Globus pallidus (tissue), 1 donor: ENCODE data around the gene ARHGAP30.

ENCODE experiments used
- DNase-seq: peaks from one replicate; pipeline ENCODE4 v3.0.0-alpha.2; 2015; ENCODE audit warnings: low spot score

ARHGAP30 gene

DNA sequence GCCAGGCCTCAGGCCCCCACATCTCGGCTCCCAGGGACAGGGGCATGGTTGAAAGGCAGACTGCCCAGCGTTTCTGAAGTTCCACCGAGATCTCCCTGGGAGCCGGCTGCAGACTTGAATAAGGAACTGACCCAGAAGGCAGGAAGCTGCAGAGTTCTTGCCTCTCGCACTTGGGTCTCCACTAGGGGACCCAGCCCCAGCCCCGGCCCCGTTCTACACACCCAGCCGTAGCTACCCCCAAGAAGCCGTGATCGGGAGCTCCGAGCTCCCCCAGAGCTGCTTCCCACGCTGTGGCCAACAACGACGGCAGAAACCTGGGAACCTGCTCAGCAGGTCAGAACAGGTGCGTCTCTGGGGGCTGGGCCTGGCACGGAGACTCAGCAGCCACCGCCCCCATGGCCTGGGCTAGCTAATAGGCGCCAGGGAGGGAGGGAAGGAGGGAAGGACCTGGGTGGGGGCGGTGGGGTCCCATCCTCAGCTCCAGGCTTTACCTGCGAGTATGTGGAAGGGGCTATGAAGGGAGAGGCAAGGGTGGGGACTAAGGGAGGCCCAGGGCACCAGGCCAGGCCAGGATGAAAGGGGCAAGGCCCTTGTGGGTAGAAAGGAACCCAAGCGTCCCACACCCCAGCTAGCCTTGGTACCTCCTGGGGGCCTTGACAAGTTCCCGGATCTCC lies 19.7 kb upstream of the ARHGAP30 start, which contains the start of gene NECTIN4:
Gene NECTIN4, minus strand, starts transcription at position 308 of the 674 bp plus-strand sequence. Its CDS starts 262 bp downstream, at position 46.
- no peak for DNase-seq

DNA sequence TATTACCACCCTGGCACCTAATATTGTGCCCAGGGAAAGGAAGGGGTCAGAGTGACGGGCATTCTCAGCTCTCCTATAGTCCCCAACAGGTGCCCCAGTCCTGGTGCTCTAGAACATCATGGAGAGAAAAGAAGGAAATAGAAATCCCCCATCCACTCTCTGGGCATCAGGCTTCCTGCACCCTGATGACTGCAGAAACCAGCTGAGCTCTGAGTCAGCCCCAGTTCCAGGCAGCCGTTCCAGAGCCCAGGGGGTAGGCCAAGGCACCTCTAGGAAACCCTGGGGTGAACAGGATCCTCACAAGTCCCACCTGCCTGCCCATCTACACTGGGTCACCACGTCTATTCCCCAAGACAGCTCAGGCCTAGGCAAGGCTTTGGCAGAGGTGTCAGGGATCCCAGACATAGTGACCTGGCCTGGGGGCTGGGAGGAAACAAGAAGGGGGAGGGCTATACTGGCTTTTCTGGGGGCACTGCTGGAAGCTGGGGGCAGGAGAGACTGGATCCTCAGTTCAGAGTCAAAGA lies 19.0 kb upstream of the ARHGAP30 start:
- DNase-seq: no peak

DNA sequence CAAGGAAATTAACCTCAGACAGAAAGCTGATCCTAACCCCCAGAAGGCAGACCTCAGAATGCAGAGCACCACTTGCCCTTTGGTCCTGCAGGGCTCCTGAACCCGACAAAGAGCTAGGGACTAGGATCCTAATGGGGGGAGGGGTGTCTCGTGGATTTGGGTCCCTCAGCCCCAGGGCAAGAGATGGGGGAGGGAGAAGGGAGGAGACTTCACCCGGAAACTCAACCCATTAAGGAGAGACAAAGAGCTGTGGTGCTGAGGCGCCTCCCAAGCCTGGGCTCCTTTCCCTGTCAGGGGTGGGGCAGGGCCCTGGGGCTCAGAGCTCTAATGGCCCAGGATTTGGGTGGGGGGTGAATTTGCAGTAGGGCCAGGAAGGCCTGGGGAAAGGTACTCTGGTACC lies 16.8 kb upstream of the ARHGAP30 start:
- no peak for DNase-seq

DNA sequence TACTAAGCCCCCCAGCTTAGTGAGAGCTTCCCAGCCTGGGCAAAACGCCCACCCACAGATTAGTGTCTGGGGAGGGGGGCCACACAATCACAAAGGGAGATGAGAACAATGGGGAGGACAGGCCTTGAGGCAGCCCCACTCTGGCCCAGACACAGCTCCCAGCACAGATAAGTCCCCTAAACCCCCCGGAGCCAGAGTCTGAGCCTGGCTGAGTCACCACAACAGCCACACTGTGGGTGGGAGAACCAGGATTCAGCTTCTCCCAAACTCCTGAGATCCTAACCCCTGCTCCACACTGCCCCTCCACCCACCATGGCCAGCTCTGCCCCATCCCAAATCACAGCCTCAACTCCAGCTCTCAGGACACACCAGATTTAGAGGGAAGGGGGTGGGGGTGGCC lies 15.5 kb upstream of the ARHGAP30 start:
- DNase-seq: no peak

DNA sequence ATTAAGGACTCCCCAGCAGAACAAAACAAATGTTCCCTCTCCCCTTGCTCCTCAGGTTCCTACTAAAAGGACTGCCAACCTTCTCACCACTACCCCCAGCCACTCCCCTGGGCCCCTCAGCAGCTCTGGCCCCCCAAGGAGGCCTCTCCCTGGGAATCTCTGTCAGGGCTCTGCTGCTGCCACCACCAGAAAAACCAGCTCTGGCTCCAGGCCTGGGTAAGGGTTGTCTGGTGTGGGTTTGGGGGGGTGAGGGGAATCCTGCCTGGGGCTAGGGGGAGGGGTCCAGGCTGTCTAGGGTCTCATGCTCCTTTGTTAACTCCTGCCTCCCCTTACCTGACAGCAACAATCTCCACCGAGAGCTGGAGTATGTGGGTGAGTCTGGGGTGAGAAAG lies 14.9 kb upstream of the ARHGAP30 start:
- no peak for DNase-seq

DNA sequence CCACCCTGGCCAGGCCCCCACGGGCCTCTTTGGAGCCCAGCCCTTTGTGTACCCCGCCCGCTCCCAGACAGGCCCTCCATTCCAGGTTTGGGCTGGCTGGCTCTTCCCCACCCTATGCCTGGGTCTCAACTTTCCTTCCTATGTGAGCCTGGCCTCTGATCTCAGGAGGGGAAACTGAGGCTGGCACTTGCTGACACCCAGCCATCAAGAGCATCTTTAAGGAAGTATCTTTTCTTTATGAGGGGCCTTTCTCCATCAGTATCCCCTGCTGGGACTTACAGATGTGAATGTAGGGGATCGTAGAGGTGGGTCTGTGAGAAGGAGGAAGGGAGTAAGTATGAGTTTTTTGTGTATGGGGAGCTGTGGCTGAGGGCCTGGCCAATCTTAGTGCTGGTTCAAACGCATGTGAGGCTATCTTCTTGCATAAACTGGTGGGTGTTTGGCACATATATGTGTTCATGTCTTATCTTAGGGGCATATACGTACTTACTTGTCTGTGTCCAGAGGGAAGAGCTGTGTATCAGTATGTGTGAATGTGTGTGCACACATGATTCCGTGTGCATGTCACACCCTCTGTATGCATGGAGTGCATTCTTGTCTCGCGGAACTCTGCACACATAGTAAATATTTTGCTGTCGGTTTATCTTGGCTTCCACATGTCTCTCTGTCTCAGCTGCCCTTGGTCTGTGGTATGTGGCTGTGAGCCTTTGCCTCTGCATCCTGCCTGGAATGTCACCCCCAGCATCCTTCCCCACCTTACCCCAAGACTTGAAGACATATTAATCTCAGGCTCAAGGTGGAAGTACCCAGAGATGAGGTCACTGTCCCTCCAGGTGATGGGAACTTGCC lies 14.3 kb upstream of the ARHGAP30 start:
- DNase-seq: no peak

DNA sequence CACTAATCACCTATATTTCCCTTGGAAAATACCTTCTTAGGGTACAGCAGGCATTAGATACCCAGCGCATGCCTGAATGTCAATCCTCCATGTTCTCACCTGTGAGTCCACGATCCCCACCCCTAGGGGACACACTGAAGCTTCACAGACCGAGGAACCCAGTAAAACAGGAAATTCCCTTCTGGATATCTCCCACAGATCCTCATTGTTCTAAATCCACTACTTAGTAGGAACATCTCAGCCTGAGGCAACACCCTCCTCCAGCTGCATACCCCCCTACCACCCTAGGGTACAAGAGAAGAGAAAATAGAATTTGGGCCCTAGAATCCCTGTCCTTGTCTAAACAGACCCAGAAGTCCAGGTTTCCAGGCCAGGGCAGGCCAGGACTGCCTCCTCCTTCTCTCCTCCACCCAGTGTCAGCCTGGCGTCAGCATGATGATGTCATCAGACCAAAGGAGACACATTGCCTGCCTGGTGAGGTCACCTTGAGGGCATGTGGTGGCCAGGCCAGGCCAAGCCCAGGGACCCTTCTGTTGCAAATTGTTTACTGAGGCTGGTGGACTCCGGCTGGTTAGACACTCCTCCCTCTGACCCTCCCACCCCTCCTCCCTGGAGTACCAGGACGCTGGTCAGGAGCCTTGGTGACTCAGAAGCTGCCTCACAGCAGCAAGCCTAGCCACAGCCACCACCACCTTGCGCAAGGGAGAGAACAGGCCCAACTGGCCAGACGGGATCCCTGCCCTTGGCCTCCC lies 13.5 kb upstream of the ARHGAP30 start:
- DNase-seq: no peak

DNA sequence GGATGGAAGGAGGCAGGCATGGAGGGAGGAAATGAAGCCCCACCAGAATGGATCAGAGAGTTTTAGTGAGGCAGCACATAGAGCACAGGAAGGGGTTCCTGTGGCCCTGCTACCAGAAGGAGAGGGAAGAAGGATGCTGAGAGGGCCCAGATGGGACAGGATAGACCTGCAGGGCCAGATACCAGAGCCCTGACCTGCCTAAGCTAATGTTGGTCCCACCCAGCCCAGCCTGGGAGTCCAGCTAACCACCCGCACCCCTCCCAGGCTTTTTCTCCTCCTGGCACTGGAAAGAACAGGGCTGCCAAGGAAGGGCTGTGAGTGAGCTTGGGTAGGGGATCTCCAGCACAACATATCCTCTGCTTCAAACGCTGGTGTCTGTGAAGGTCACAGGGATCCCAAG lies 12.8 kb upstream of the ARHGAP30 start:
- no peak for DNase-seq

DNA sequence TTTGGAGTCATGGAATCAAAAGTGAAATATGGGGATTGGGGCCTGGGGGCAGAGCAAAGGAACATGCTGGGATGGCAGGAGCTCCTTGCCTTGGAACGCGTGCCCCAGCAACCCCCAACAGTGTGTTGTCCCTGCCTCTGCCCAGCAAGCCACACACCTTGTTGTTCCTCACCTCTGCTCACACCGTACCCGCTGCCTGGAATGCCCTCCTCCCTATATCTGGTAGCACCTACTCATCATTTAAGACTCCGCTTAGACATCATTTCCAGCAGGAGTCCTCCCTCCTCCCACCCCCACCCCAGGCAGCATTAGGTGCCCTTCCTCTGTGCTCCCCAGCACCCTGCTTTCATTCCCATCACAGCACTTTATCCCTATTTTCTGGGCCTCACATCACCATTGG lies 11.8 kb upstream of the ARHGAP30 start:
- no peak for DNase-seq

DNA sequence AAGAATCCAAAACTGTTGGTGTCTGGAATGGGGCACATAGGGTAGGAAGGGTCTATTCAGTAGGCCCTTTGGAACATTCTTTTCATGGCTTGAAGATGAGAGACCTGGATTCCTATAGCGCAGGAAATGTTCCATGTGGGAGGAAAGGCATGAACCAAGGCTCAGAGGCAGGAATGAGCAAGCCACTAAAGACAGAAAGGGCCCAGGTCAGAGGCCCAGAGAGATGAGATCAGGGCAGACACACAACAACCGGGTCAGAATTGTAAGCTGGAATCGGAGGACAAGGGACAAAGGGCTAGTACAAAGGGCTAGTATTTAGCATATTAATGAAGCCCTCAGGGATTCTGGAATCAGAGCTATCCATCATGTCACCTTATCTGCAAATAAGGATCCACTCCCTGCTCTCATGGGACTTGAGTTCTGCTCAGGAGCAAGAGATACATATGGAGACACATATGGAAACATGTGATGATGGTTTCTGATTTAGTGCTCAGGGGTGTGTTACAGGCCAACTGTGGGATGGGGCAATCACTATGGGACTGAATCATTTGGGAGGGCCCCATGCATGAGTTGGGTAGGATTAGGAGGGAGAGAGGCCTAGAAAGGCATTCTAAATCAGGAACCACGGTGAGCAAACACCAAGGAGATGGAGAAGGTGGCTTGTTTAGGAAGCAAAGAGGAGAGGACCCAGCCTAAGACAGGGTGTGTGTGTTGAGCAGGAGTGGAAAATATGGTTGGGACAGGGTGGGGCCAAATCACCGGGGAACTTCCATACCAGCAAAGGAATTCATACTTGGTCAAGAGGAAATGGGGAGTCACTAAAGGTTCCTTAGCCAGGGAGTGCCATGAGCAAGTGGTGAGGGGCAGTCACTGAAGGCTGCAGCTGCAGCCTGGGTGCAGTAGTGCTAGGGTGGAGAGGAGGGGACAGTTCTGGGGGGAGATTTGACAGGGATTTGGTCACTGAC lies 11.0 kb upstream of the ARHGAP30 start:
- no peak for DNase-seq

DNA sequence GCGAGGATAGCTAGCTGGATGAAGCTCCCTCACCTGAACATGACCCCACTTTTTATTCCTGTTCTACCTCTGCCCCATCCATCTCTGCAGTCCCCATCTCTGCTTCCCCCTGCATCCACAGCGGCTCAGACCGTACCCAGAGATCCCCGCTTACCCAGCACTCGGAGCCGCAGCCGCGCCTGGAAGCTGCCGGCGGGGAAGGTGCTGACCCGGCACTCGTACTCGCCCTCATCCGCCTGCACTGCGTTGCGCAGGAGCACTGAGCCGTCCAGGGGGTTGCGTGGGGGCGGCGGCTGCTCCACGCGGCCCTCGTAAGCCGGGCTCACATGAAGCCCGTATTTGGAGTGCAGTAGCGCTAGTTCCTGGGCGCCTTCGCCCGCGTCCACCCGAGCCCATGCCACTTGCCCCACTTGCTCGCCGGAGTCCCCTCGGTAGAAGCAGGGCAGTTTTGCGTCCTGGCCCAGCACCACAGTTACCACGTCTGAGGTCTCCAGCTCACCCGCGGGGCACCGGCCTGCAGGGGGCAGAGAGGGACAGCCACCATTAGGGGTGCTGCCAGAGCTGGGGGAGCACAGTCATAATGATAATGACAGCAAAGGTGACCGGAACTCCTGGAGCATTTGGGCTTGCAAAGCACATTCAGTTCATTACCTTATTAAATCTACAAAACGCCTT lies 9.9 kb upstream of the ARHGAP30 start:
- no peak for DNase-seq

DNA sequence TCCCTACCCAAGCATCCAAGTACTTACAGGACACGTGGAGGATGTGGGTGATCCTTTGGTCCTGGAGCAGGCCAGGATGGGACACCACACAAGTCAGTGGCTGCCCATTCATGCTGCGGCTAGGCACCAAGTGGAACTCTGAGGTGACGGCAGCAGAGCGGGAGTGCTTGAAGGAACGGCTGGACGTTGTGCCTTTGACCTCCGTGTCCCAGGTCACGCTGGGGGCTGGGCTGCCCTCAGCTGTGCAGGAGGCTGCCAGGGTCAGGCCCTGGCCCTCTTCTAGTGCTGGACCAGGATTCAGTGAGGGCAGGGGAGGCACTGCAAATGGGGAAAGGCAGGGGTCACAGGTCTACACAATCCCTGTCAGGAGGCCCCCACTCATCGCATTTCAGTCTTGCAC lies 7.7 kb upstream of the ARHGAP30 start:
- DNase-seq: no peak

DNA sequence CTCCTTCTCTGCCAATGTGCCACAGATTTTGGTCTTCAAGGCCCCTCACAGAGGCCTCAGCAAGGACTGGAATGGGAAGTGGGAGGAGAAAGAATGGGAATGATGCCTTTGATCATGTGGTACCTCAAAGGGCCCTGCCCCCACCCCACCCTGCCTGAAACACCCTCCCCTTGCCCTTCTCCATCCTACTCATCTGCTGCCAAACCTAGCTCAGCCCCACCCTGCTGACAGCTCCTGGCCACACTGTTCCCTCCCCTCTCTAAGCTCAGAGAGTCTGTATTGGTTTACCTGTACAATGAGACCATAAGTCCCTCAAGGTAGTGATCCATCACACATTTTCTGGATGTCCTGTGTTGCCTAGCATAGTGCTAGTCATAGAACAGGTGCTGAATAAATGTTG lies 6.7 kb upstream of the ARHGAP30 start:
- DNase-seq: no peak

DNA sequence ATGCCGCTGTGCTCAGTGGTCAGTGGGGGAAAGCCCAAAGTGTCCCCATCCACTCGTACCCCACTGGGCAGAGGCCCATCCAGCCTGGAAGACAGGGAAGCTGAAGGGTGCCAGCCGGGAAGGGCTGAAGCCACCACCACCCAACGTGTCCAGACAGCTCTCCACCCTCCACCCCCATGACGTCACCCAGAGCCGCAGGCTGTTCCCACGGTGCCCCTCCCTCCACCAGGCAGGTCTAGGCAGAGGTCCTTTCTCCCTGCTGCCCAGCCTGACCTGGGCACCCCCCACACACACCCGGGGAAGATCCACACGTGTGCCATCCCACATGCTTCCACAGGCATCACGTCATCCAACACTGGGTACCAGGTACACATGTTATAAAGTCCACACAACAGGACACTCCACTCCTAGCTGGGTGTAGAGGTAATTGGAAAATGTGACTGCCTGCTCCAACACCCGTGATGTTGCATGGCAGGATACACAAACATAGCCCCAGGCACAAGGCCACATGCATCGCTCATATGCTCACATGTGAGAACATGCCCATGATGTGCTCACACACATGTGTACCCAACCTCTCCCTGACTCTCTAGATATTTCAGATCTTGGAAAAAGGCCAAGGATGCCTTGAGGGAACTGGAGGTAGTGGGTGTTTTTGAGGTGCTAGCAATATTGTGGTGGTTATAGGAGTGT lies 5.1 kb upstream of the ARHGAP30 start:
- DNase-seq: no peak

DNA sequence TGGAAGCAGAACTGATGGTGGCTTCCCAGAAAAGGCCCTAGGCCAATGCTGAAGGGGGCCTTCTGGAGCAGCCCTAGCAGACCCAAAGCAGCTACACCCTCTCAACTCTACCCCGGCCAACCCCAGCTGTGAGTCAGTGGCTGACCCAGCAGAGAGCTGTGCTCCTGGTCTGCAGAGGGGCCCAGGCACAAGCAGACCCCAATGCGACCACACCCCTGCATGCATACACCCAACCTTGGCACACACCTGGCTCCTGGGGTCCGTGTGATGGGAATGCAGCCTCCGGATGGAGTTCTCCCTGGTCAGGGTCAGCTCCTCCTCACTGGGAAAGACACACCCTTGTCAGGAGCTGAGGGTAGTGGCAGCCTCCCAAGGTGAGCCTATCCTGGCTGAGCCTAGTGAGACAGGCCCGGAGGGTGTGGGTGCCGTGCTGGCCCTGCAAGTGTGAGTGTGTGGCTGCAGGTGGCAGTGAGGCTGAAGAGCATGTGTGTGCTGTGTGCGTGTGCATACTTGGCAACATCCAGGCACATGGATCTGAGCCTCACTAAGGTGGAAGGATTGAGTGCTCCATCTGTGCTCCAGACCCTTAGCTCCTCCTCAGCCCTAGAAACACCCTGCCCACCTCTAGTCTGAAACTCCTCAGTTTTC lies 3.9 kb upstream of the ARHGAP30 start:
- DNase-seq: no peak

DNA sequence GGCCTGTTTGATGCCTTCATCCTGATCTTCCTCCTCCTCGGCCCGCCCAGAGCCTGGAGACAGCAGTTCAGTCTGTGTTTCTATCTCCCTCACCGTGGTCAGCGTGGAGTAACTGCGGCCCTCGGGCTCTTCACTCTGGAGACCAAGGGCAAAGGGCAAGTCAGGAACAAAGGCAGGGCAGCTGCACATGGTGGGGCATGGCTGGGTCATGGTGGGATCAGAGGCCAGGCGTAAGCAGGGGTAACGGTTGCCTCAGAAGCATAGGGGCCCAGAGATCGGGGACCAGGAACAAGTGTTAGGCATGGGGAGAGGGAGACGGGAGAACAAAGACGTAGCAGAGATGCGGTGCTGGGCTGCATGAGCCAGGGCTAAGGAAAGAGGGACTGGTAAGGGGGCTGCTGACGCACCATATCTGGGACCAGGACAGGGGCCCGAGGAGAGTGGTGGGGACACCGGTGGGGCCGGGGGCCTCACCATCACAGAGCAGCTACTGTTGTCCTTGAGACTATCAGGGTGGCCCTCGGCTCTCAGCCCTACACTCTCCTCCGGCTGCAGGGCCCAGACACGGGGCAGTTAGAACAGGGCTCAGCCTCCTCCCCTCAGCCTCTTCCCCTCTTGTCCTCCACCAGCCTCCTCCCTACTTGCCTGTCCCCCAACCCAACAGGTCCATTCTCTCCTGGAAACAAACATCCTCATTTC lies 3.2 kb upstream of the ARHGAP30 start:
- no peak for DNase-seq

DNA sequence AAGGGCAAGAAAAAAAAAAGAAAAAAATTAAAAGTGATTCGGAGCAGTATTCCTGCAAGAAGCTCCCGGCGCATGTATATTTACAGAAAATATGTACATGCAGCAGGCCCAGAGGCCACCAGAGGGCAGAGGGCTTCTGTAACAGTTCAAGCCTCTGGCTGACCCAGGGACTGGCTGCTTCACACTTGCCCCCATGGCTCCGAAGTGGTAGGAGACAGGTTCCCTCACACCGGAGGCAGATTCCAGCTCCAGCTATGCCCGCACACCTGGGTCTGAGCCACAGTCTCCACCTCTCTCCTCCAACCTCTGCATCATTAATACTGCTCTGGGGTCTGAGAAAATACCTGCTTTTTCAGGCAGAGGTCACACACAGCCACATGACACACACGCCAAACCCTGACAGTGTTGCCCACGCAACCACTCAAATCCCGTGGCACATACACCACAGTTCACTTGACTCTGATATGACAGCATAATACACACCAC lies 2.2 kb upstream of the ARHGAP30 start:
- no peak for DNase-seq

DNA sequence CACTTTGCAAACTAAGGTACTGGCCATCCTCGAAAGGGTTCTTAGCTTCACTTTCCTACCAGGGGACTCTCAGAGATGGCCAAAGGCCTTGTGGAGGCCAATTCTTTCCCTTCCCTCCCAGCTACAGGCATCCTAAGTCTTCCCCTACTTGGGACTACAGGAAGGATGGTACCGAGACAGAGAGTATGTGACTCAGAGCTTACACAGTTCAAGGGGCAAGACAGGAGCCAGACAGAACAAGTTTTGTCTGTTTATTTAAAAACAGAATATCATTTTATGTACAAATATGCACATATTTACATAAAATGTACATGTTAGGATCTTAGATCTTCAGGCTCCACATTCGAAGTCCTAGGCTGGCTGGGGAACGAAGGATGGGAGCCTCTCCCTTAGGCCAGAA lies 1.1 kb upstream of the ARHGAP30 start:
- no peak for DNase-seq

DNA sequence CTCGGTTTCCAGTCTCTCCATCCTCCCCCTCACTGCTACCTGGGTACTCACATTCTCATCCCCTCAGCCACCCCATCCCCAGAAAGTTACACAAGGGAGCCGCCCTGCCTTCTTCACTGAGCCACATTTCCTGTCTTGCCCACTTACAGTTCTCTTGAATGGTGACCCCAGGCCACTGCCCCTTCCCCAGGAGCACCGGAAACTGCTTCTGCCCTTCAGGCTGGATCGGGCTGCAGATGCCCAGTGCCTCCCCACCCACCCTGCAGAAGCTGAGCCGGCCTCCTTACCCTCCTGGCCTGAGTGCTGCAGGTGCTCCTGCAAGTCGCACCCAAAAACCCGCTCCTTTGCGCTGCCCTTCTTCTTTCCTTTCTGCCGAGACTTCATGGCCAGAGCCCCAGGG lies 450 bp downstream of the ARHGAP30 start:
- no peak for DNase-seq
